Mucosa of stomach (tissue), 1 donor: ENCODE results near the gene SFXN2.
A peak's percentile ranks its signal among the peaks of the same experiment; 100 is the strongest.
"Not testable (repeated sequence)": the region's sequence is repeated elsewhere in the genome, so short reads cannot be mapped to it uniquely, and the experiment has no call there.

ENCODE experiments used
- H3K27me3 ChIP-seq: one replicate; pipeline ENCODE4 v1.7.0; 2013; ENCODE audit warnings: mild to moderate bottlenecking, low read length; ENCODE audit not compliant: control insufficient read depth, insufficient read depth
- H3K36me3 ChIP-seq: one replicate; pipeline ENCODE4 v1.7.0; 2013; ENCODE audit warnings: low read length; ENCODE audit not compliant: control insufficient read depth, insufficient read depth
- H3K4me1 ChIP-seq: one replicate; pipeline ENCODE4 v1.7.0; 2013; ENCODE audit warnings: mild to moderate bottlenecking, low read length; ENCODE audit not compliant: control insufficient read depth, insufficient read depth
- H3K4me3 ChIP-seq: one replicate; pipeline ENCODE4 v1.7.0; 2013; ENCODE audit warnings: low read length
- H3K9ac ChIP-seq: one replicate; pipeline ENCODE4 v1.7.0; 2013; ENCODE audit warnings: mild to moderate bottlenecking, low read length, moderate library complexity
- H3K9me3 ChIP-seq: one replicate; pipeline ENCODE4 v1.7.0; 2013; ENCODE audit warnings: mild to moderate bottlenecking, low read length, moderate library complexity; ENCODE audit not compliant: control insufficient read depth
- donor health status: Pancreatic carcinoma.

SFXN2 gene, protein sequence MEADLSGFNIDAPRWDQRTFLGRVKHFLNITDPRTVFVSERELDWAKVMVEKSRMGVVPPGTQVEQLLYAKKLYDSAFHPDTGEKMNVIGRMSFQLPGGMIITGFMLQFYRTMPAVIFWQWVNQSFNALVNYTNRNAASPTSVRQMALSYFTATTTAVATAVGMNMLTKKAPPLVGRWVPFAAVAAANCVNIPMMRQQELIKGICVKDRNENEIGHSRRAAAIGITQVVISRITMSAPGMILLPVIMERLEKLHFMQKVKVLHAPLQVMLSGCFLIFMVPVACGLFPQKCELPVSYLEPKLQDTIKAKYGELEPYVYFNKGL

DNA sequence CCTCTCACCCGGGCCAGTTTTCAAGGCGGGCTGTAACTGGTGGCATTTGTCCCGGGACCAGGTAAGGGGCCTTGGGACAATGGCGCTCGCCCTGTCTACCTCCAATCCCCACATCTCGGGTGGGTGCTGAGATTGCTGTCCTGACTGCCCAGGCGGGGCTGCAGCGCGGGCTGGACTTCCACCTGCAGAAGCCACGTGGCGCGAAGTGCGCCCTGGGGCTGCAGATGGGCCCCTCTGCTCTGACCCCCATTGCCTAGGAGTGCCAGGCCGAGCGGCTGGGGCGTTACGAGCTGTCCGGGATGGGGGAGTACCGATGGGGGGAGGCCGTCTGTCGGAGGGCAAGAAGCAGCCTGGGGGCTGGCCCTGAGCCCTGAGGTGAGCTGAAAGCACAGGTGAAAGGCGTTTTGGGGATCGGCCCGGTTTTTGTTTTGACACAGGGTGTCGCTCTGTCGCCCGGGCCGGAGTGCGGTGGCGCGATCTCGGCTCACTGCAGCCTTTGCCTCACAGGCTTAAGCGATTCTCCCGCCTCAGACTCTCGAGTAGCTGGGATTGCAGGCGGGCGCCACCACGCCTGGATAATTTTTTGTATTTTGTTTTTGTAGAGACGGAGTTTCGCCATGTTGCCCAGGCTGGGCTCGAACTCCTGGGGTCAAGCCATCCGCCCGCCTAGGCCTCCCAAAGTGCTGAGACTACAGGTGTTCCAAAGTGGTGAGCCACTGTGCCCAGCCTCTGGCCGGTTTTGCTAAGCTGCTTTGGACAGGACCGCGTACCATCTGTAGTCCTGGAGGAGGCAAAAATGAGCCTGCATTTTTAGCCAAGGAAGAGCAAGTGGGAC is at the start of gene SFXN2:
TSS of gene SFXN2 (plus strand) at position 16 of the 835 bp plus-strand sequence. CDS start 12,001 bp downstream, outside the sequence.
- peaks cover 10% of the 10 kb centered on the region for H3K4me1 ChIP-seq
- H3K36me3 ChIP-seq = no peaks in the 10 kb centered on the region
- H3K27me3 ChIP-seq = no peaks in the 10 kb centered on the region
- no peaks in the 10 kb centered on the region for H3K9me3 ChIP-seq
- peak within 1 kb of the TSS; percentile 78 for H3K9ac ChIP-seq
- peak within 1 kb of the TSS; percentile 98 for H3K4me3 ChIP-seq

DNA sequence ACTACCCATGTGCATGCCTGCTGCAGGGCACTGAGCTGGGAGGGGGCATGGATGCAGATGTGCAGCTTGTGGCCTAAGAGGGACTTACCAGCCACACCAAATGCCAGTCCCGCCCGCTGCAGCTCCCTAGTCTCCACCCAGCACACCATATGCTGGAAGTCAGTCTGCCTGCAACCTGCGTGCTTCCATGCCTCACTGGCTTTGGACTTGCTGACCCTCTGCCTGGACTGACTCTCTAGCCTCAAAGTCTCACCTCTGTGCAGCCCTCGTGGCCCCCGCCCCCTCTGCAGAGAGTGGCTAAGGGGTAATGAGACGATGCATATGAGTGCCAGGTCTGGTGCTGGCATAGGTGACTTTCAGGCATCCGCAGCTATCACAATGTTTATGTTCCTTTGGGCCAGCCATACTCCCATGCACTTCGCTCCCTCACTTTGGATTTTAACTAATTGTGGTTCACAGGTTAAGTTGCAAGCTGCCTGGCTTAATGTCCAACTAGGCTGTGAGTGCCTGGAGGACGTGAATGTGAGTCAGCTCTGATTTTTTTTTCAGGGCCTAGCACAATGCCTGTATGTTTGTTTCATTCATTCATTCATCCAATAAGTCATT is 48.4 kb upstream of the SFXN2 start:
- peaks cover 27% of the 10 kb centered on the region for H3K4me1 ChIP-seq
- H3K9ac ChIP-seq = no peak overlapping the region
- no peak overlapping the region for H3K4me3 ChIP-seq
- H3K27me3 ChIP-seq = no peaks in the 10 kb centered on the region
- H3K9me3 ChIP-seq = no peaks in the 10 kb centered on the region
- no peaks in the 10 kb centered on the region for H3K36me3 ChIP-seq

DNA sequence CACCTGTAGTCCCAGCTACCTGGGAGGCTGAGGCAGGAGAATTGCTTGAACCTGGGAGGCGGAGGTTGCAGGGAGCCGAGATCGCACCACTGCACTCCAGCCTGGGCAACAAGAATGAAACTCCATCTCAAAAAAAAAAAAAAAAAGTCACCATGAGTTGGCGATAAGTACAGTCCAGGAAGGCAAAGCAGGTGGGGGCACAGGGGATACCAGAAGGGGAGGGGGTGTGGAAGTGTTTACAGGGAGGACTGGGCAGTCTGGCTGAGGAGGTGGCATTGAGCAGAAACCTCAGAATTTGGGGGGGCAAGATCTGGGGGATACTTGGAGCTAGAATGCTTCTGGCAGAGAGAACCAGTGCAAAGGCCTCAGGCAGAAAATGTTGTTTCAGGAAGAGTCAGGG is 47.0 kb upstream of the SFXN2 start:
- H3K9ac ChIP-seq, H3K27me3 ChIP-seq, H3K4me3 ChIP-seq, H3K9me3 ChIP-seq, H3K36me3 ChIP-seq: not testable (repeated sequence)
- peaks cover 21% of the 10 kb centered on the region for H3K4me1 ChIP-seq

DNA sequence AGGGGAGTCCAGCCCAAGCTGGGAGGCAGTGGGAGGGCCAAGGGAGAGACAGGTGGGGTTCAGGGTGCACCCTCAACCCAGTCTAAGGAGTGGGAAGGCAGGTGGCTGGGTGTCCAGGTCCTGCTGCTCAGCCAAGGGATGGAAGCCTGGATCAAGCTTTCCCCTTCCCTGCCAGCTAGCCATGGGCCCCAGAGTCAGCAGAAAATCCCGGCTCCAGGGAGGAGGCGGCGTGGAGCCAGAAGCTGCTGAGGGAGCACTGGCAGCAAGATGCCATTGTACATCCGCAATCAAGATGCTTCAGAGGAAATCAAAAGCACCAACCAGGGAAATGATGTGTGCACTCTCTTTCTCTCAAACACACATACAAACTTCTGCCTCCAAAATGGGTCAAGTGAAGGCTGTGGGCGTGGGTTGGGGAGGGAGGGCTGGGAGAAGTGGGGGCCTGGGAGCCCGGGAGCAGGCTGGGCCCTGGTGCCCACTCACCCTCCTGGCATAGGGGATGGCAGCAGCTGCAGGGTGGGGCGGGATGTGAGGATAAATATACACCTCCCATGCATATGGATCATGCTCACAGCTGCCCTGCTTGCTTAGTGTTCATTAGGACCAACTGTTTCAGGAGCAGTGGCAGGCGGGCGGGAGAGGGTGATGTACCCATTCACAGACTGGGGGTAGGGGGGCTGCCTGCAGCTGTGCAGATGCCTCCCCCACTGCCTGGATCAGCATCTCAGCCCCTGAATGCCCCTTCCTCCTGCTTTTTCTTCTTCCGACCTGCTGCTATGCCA is 45.9 kb upstream of the SFXN2 start:
- no peaks in the 10 kb centered on the region for H3K27me3 ChIP-seq
- H3K36me3 ChIP-seq = no peaks in the 10 kb centered on the region
- no peak overlapping the region for H3K4me3 ChIP-seq
- peak overlapping the region; percentile 58 for H3K9ac ChIP-seq
- H3K9me3 ChIP-seq = no peaks in the 10 kb centered on the region
- peaks cover 24% of the 10 kb centered on the region for H3K4me1 ChIP-seq

DNA sequence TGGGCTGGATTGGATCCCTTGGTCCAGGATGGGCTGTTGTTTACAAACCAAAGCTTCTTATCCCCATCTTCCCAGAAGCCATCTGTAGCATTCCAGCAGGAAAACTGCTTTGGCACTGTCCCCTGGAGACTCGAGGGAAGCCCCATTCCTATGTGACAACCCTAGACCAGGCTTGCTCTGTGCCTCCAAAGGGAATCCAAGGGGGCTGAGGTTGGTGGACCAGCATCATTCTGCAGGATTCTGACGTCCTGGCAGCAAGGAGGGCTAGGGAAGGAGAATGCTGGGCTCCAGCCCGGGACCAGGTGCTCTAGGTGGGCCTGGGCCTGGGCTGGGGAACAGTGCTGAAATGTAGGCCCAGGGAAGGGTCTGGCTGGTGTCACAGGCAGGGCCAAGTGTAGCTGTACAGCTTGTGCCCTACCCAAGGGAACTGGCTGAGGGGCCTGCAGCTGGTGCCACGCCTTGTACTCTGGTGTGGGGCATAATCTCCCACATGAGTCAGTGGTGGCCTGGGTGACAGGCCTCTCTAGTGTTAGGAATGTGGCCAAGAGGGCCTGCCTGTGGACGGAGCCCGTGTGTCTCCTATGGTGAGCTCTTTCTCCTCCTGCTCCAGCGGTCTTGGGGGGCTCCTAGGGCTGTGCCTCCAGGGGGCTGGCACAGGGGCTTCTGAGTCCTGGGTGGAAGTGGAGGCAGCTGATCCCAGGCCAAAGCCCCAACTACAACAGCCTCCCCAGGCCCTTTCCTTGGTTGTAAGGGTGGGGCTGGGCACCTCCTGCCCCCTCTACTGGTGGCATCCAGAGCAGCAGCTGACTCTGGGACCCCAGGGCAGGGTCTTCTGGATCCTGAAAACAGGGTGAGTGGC is 45.0 kb upstream of the SFXN2 start:
- Histone ChIP-seq H3K27me3 (no peaks in the 10 kb centered on the region), H3K9me3 (no peaks in the 10 kb centered on the region), H3K36me3 (no peaks in the 10 kb centered on the region), H3K9ac (peak overlapping the region; percentile 58), H3K4me3 (no peak overlapping the region), H3K4me1 (peaks cover 33% of the 10 kb centered on the region)

DNA sequence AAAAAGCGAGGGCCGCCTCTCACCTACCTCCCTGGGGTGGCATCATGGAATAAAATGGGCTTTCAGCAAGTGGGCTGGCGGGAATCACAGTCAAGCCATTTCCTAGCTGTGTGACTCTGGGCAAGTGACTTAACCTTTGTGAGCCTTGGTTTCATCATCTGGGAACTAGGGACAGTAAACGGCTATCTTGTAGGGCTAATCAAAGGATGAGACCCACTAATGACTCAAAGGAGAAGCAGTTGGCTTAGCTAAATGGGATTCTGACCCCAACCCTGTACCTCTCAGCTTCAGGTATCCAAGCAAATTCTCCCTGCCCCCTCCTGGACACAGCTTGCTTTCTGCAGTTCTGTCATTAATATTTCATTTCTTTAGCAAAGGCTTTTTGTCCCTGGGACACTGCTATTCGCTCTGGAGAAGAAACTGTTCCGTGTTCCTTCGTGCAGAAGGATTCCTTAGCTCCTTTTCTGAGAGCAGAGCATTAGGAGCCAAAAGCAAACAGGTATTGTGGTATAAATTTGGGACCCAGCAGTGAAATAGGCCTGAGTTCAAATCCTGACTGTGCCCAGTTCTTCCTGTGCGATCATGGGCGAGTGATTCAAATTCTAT is 44.3 kb upstream of the SFXN2 start:
- H3K36me3 ChIP-seq = no peaks in the 10 kb centered on the region
- H3K4me3 ChIP-seq = no peak overlapping the region
- H3K9ac ChIP-seq = no peak overlapping the region
- H3K9me3 ChIP-seq = no peaks in the 10 kb centered on the region
- H3K27me3 ChIP-seq = no peaks in the 10 kb centered on the region
- H3K4me1 ChIP-seq = peaks cover 41% of the 10 kb centered on the region

DNA sequence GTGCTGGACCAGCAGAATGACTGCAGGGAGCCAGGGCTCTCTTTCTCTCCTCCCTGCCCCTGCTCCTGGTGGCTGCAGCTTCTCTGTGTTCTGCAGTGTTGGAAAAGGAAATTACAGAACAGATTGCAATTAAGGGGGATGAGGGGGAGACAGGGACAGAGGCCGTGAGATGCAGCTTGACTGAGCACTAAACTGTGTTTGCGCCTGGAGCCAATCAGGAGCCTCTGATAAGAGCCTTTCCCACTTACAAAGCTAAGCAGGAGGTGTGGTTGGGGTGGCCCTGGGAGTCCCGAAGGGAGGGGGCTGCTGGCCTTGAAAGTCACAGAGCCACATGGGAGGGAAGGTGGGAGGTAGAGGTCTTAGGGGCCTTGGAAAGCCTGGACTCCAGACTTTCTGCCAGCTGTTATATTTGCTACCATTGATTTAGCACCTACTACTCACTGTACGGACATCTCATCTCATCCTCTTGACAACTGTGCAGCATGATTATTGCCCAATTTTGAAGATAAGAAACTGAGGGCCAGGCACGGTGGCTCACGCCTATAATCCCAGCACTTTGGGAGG is 43.5 kb upstream of the SFXN2 start:
- Histone ChIP-seq H3K9ac (no peak overlapping the region), H3K4me1 (peaks cover 45% of the 10 kb centered on the region)

DNA sequence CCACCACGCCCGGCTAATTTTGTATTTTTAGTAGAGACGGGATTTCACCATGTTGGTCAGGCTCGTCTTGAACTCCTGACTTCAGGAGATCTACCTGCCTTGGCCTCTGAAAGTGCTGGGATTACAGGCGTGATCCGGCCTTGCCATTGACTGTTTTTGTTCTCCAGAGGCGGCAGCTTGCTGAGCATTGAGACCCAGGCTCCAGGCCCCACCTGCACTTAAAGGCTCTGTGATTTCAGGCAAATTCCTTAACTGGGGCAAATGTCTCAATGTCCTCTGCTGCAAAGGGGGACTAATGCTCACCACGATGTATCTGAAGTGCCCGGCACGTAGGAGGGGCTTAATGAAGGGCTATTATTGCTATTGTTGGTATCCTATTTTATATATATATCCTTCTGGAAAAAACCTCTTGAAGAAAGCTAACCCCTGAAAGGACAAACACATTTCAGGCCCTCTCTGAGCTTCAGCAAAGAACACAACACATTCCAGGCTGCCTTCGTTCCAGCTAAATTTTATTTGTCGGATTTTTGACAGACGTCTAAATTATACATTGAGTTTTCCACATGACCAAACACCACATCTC is 41.1 kb upstream of the SFXN2 start:
- Histone ChIP-seq H3K36me3 (no peaks in the 10 kb centered on the region), H3K4me3 (no peak overlapping the region), H3K9me3 (no peaks in the 10 kb centered on the region), H3K27me3 (no peaks in the 10 kb centered on the region), H3K4me1 (peaks cover 51% of the 10 kb centered on the region), H3K9ac (no peak overlapping the region)

More for the DNA sequence above, 43.5 kb upstream of the SFXN2 start:
- no peaks in the 10 kb centered on the region for H3K36me3 ChIP-seq
- H3K27me3 ChIP-seq = no peaks in the 10 kb centered on the region
- no peak overlapping the region for H3K4me3 ChIP-seq
- no peaks in the 10 kb centered on the region for H3K9me3 ChIP-seq

DNA sequence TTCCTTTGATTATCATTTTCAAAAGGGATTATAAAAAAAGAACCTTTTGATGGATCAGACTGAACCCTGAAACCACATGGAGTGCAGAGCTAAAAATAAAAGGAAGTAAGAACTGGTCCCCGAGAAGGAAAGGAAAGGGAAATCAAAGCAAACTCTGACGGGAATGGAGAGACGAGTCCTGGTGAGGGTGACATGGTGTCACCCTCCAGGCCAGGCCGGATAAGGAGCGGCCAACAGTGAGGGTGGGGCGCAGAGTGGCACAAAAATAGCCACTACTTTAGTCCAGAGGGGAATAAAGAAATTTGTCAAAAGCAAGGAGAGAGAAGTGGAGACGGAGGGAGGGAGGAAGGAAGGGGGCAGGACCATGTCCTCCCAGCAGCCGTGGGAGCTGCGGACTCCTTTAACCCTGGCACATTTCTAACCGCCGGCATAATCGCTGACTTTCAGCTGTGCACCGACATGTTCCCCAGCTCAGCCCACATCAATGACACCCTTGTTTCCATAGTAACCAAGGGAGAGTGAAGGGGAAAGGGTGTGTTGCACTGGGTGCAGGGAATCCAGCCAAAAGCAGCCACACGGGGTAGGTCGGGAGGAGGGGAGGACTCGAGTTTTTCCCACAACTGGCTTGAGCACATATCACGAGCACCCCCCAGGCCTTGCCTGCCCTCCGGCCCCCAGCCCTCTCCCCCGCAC is 40.5 kb upstream of the SFXN2 start:
- no peaks in the 10 kb centered on the region for H3K36me3 ChIP-seq
- no peaks in the 10 kb centered on the region for H3K9me3 ChIP-seq
- peak overlapping the region; percentile 44 for H3K9ac ChIP-seq
- H3K4me3 ChIP-seq = no peak overlapping the region
- H3K4me1 ChIP-seq = peaks cover 54% of the 10 kb centered on the region
- no peaks in the 10 kb centered on the region for H3K27me3 ChIP-seq

DNA sequence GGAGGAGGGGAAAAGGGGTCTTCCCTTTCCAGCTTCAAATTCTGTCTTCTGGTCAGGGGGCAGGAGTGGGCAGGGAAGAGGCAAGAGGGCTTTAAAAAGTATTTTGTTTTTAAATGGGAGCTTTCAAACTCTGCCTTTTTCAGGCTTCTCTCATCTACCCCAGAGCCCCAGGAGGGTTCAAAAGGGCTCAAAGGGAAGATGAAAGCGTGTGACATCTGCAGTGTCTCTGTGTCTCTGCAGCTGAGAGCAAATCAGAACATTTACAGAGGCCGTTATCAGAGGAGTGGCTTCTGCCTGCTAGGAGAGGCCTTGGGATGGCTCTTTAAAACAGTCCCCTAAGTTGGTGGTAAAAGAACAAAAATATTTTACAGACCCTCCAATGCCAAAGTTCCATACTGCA is 39.9 kb upstream of the SFXN2 start:
- Histone ChIP-seq H3K27me3 (no peaks in the 10 kb centered on the region), H3K9ac (peak overlapping the region; percentile 44), H3K4me1 (peaks cover 52% of the 10 kb centered on the region), H3K9me3 (no peaks in the 10 kb centered on the region), H3K4me3 (no peak overlapping the region), H3K36me3 (no peaks in the 10 kb centered on the region)
